ENCODE data around the gene LTBP1.

The LTBP1 gene

DNA sequence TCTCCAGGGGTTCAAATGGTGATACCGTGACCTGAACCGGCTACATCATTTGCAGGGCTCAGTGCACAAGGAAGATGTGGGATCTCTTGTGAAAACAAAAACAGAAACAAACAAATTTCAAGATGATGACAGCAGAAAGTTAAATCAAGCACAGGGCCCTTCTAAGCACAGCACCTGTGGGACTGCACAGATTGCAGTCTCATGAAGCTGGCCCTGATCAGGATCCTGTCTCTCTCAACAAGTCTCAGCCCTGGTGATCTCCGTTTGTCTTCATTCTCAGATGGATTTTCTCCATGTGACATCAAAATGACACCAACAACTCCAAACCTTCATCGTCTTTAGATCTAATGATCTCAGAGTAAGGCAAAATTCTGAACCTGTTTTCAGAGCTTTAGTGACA, 39.7 kb downstream of the LTBP1 start:
- H3K27ac ChIP-seq, result no peak overlapping the region
- intact Hi-C loops (cut with DNase I; ENCODE audit: low total_unique reads), result no loop called here
- TF ChIP-seq CTCF (IDR thresholded peaks at IDR 0.05), result no peak
- no peak for DNase-seq
- H3K9me3 ChIP-seq, result no peaks in the 10 kb centered on the region
- no peaks in the 10 kb centered on the region for H3K27me3 ChIP-seq
- H3K4me3 ChIP-seq, result no peak overlapping the region
- H3K4me1 ChIP-seq, result no peaks in the 10 kb centered on the region
- H3K36me3 ChIP-seq, result no peaks in the 10 kb centered on the region

GRCh38 chr2:32988525-32988924, 41.8 kb downstream of the LTBP1 start:
- H3K4me1 ChIP-seq, result no peaks in the 10 kb centered on the region
- H3K27me3 ChIP-seq, result no peaks in the 10 kb centered on the region
- no peak overlapping the region for H3K4me3 ChIP-seq
- no peaks in the 10 kb centered on the region for H3K36me3 ChIP-seq
- no peak for TF ChIP-seq CTCF (IDR thresholded peaks at IDR 0.05)
- no peak overlapping the region for H3K27ac ChIP-seq
- intact Hi-C loops (cut with DNase I; ENCODE audit: low total_unique reads), result no loop called here
- no peak for DNase-seq
- H3K9me3 ChIP-seq, result no peaks in the 10 kb centered on the region

GRCh38 chr2:32990556-32990955, 43.8 kb downstream of the LTBP1 start:
- no peak for DNase-seq
- H3K27me3 ChIP-seq, result no peaks in the 10 kb centered on the region
- H3K4me3 ChIP-seq, result no peak overlapping the region
- no peaks in the 10 kb centered on the region for H3K9me3 ChIP-seq
- H3K36me3 ChIP-seq, result no peaks in the 10 kb centered on the region
- no peak for TF ChIP-seq CTCF (IDR thresholded peaks at IDR 0.05)
- intact Hi-C loops (cut with DNase I; ENCODE audit: low total_unique reads), result no loop called here
- no peak overlapping the region for H3K27ac ChIP-seq
- no peaks in the 10 kb centered on the region for H3K4me1 ChIP-seq

DNA sequence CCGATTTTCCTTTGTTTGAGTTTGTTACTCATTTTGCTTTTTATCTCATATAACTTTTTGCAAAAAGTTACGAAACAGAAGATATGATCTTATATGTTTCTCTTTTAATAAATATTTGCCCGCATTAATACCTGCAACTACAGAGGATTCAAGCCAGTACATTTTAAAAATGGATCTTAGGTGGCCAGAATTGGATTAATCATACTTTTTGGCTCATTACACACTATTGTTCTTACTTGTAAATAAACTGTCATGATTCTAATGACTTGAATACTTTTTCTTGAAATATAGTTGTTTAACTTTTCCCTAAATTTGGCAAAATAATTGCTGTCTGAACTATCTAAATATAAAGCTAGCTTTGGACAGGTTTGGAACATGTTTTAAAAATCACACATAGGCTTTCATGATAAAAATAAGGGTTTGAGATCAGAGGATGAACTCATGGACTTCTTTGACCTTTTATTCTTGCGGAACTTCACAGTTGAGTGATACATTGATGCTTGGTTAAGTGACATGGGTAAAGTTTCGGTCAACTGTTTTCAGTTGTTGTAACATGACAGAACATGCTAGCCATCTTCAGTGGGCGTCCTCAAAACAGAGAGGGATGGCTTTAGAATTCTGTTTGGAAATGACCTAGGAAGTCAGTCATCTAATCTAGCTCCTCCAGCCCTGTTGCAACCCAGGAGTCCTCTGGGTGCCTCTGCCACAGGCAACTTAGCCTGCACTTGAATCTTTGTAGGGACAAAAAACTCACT, 44.5 kb downstream of the LTBP1 start:
- H3K36me3 ChIP-seq, result no peaks in the 10 kb centered on the region
- H3K9me3 ChIP-seq, result no peaks in the 10 kb centered on the region
- no peaks in the 10 kb centered on the region for H3K4me1 ChIP-seq
- no peak overlapping the region for H3K4me3 ChIP-seq
- no peaks in the 10 kb centered on the region for H3K27me3 ChIP-seq
- no peak overlapping the region for H3K27ac ChIP-seq
- intact Hi-C loops (cut with DNase I; ENCODE audit: low total_unique reads), result no loop called here
- TF ChIP-seq CTCF (IDR thresholded peaks at IDR 0.05), result no peak
- no peak for DNase-seq

DNA sequence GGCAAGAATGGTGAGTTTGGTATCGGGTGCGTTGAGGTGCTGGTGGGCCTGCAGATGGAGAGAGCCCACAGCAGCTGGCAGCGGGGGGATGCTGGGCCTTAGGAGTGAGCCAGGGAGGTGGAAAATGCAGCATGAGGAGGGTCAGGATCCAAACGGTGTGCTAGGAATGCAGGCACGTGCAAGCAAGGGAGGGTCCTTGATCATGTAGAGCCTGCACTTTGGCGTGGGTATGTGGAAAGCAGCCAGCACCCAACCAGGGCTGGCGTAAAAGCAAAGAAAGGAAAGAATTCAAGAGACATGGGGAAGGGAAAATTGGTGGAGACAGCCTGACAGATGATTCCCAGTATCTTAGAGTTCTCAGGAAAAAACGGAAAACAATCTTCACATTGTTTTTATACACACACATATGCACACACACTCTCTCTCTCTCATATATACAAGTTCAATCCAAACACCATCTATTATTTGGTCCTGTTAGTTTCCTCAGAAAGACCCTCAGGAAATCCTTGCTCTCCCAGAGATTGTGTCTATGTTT, 46.3 kb downstream of the LTBP1 start:
- no peak for TF ChIP-seq CTCF (IDR thresholded peaks at IDR 0.05)
- intact Hi-C loops (cut with DNase I; ENCODE audit: low total_unique reads), result no loop called here
- no peaks in the 10 kb centered on the region for H3K27me3 ChIP-seq

More for the DNA sequence above, 46.3 kb downstream of the LTBP1 start:
- H3K36me3 ChIP-seq, result no peaks in the 10 kb centered on the region
- no peak overlapping the region for H3K4me3 ChIP-seq
- H3K27ac ChIP-seq, result no peak overlapping the region
- no peaks in the 10 kb centered on the region for H3K9me3 ChIP-seq
- no peak for DNase-seq
- H3K4me1 ChIP-seq, result no peaks in the 10 kb centered on the region
